Measurements from ENCODE around the gene CPVL. TPM values are rescaled to one million over a fixed set of nuclear protein-coding genes. Genes with fewer than 3 reads are reported as not detected.

Gene CPVL
- total RNA-seq, 1 experiment from 2014 or later, result 10.3 TPM

GRCh38 chr7:29078311-29079260 is 67.8 kb downstream of the CPVL start:
- Histone ChIP-seq H3K36me3 (ENCODE audit: control insufficient read depth in 1 of 2, insufficient read depth in 2 of 2, low read length in 2 of 2) (no peaks in the 10 kb centered on the region), H3K9me3 (ENCODE audit: control insufficient read depth in 1 of 2, insufficient read depth in 1 of 2, low read depth in 1 of 2, low read length in 2 of 2) (no peaks in the 10 kb centered on the region), H3K4me1 (ENCODE audit: control insufficient read depth in 1 of 2, insufficient read depth in 2 of 2, low read length in 2 of 2) (no peaks in the 10 kb centered on the region), H3K79me2 (ENCODE audit: insufficient read depth, low read length) (no peaks in the 10 kb centered on the region), H2AFZ (ENCODE audit: low read depth, low read length, poor library complexity, severe bottlenecking) (no peak overlapping the region), H3K4me3 (replicated peaks in 1 of 2; ENCODE audit: low read depth in 1 of 2, low read length in 2 of 2) (no peak overlapping the region), H3K4me2 (ENCODE audit: low read length) (no peak overlapping the region), H3K27me3 (ENCODE audit: insufficient read depth, low read length) (no peaks in the 10 kb centered on the region), H4K20me1 (ENCODE audit: insufficient read depth) (no peaks in the 10 kb centered on the region), H3K9ac (ENCODE audit: low read length) (no peak overlapping the region), H3K27ac (ENCODE audit: low read depth, low read length) (no peak overlapping the region), H3K9me2 (ENCODE audit: insufficient read depth) (no peaks in the 10 kb centered on the region)
- no peak for TF ChIP-seq CBX3 (IDR thresholded peaks at IDR 0.05; ENCODE audit: low read depth)
- ATAC-seq, result no peak
- ChIA-PET POLR2A (no interaction called here), RAD21 (ENCODE audit: low non-redundant PET in 1 of 2, low total read pairs in 2 of 2, uncharacterized antibody in 2 of 2, unreplicated experiment in 2 of 2) (no interaction called here), CTCF (no interaction called here)
- no peak for DNase-seq (ENCODE audit: low read depth, low spot score)
- no TSS peak for BruUV-seq (replicated peaks)
- intact Hi-C loops (cut with micrococcal nuclease), result no loop called here

- H4K20me1 ChIP-seq (ENCODE audit: insufficient read depth), result no peaks in the 10 kb centered on the region
- H3K27me3 ChIP-seq (ENCODE audit: insufficient read depth, low read length), result no peaks in the 10 kb centered on the region
- no peak overlapping the region for H3K4me2 ChIP-seq (ENCODE audit: low read length)
- H3K79me2 ChIP-seq (ENCODE audit: insufficient read depth, low read length), result no peaks in the 10 kb centered on the region
- no TSS peak for BruUV-seq (replicated peaks)
- no peak overlapping the region for H3K9ac ChIP-seq (ENCODE audit: low read length)
- intact Hi-C loops (cut with micrococcal nuclease), result no loop called here
- ChIA-PET CTCF (interaction anchor here (0.8 to 1.0 kb wide), 2 partner anchors 14 to 331 kb away, joined by 3 read pairs; no protein-coding TSS in a partner anchor), RAD21 (ENCODE audit: low non-redundant PET in 1 of 2, low total read pairs in 2 of 2, uncharacterized antibody in 2 of 2, unreplicated experiment in 2 of 2) (no interaction called here), POLR2A (no interaction called here)
- ATAC-seq (no peak), DNase-seq (ENCODE audit: low read depth, low spot score) (no peak)
- no peaks in the 10 kb centered on the region for H3K9me2 ChIP-seq (ENCODE audit: insufficient read depth)
- no peak overlapping the region for H3K27ac ChIP-seq (ENCODE audit: low read depth, low read length)
- no peaks in the 10 kb centered on the region for H3K4me1 ChIP-seq (ENCODE audit: control insufficient read depth in 1 of 2, insufficient read depth in 2 of 2, low read length in 2 of 2)
- no peaks in the 10 kb centered on the region for H3K9me3 ChIP-seq (ENCODE audit: control insufficient read depth in 1 of 2, insufficient read depth in 1 of 2, low read depth in 1 of 2, low read length in 2 of 2)
- H2AFZ ChIP-seq (ENCODE audit: low read depth, low read length, poor library complexity, severe bottlenecking), result no peak overlapping the region
- no peak overlapping the region for H3K4me3 ChIP-seq (replicated peaks in 1 of 2; ENCODE audit: low read depth in 1 of 2, low read length in 2 of 2)
- H3K36me3 ChIP-seq (ENCODE audit: control insufficient read depth in 1 of 2, insufficient read depth in 2 of 2, low read length in 2 of 2), result no peaks in the 10 kb centered on the region
- TF ChIP-seq ZBTB33 (IDR thresholded peaks at IDR 0.05; ENCODE audit: extremely low read depth, insufficient replicate concordance, low read length) (no peak), SRF (IDR thresholded peaks at IDR 0.05; ENCODE audit: low read depth) (no peak), RAD21 (IDR thresholded peaks at IDR 0.05; ENCODE audit: low read depth) (no peak), EZH2 (IDR thresholded peaks at IDR 0.05) (no peak), MAX (IDR thresholded peaks at IDR 0.05) (no peak), POLR2AphosphoS5 (IDR thresholded peaks at IDR 0.05; ENCODE audit: low read depth, low read length) (no peak), ELF1 (IDR thresholded peaks at IDR 0.05; ENCODE audit: borderline replicate concordance, low read depth) (no peak), SIN3A (IDR thresholded peaks at IDR 0.05; ENCODE audit: low read depth) (no peak), SP1 (IDR thresholded peaks at IDR 0.05; ENCODE audit: low read depth) (no peak), EZH2phosphoT487 (IDR thresholded peaks at IDR 0.05; ENCODE audit: borderline replicate concordance) (no peak), CBX3 (IDR thresholded peaks at IDR 0.05; ENCODE audit: low read depth) (no peak), ZNF274 (IDR thresholded peaks at IDR 0.05; ENCODE audit: low read depth, low read length) (no peak), JUND (IDR thresholded peaks at IDR 0.05) (no peak), YY1 (IDR thresholded peaks at IDR 0.05; ENCODE audit: extremely low read depth, insufficient replicate concordance, low read depth, low read length) (no peak), FOSL1 (IDR thresholded peaks at IDR 0.05; ENCODE audit: low read depth) (no peak), ZFX (IDR thresholded peaks at IDR 0.05) (no peak)
Measured at GRCh38 chr7:29077854-29078253, 68.5 kb downstream of the CPVL start.
